Measurements from ENCODE around the gene ZFP92.

ZFP92 gene

DNA sequence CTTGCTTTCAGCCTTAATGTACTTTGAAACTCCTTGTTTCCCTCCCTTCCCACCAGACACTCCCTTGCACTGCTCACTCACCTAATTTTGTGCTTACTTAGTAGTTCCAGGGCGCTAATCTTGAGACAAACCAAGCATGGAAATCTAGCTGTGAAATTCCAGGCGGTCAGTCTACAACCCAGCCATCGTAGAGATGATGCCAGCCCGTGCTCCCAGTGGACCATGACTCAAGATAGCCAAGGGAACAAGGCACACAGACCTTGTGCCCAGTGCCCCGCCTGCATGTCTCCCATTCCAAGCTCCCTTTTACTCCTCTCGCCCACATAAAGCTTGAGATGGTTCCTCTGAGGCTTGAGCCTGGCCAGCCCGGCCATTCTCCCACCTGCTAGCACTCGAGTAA, 23.5 kb downstream of the ZFP92 start:
- in situ Hi-C loops (cut with MboI; ENCODE audit: low sequenced_read_pairs) = no loop called here

DNA sequence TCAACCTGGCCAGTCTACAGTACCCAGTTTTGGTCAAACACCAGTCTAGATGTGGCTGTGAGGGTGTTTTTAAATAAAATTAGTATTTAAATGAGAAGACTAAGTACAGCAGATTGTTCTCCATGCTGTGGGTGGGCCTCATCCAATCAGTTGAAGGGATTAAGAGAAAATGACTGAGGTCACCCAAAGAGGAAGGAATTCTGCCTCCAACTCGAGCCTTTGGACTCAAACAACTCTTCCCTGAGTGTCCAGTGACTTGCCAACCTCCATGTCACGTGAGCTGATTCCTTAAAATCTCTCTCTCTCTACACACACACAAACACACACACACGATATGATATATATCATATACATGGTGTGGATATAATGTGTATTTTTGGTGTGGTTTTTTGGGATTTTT, 24.6 kb downstream of the ZFP92 start:
- in situ Hi-C loops (cut with MboI; ENCODE audit: low sequenced_read_pairs) = no loop called here

DNA sequence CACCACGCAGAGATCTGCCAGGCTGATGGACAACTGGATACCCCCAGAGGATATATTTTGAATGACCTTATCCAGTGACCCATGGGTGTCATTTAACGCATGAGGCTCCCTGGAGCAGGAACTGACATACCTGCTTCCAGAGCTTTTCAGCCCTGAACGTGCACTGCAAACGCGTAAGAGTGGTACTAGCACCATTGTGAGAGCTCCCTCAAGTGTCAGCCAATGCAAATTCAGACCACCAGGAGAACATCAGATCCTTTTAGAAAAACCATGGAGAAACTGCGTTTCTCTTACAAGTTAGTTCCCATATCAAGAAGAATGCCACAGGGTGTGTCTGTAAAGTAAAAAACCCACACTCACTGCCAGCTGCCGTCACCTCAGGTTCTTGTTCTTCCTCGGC, 27.3 kb downstream of the ZFP92 start:
- in situ Hi-C loops (cut with MboI; ENCODE audit: low sequenced_read_pairs) = no loop called here

DNA sequence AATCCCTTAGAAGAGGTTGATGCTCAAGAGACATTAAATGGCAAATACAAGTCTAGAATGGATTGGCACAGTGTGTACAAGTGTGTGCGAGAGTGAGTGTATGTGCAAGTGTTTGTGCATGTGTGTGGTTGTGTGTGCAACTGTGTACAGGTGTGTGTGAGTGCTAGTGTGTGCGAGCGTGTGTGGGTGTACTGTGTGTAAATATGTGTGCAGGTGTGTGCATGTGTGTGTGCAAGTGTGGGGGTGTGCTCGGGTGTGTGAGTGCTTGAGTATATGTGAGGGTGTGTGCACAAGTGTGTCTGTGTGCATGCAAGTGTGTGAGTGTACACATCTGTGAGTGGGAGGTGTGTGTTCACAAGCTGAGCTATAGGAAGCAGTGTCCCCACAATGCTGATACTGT, 28.7 kb downstream of the ZFP92 start:
- in situ Hi-C loops (cut with MboI; ENCODE audit: low sequenced_read_pairs) = no loop called here

GRCh38 chrX:153440556-153441135, 29.4 kb downstream of the ZFP92 start:
- in situ Hi-C loops (cut with MboI; ENCODE audit: low sequenced_read_pairs) = no loop called here

GRCh38 chrX:153441296-153441695, 30.0 kb downstream of the ZFP92 start:
- in situ Hi-C loops (cut with MboI; ENCODE audit: low sequenced_read_pairs) = no loop called here

DNA sequence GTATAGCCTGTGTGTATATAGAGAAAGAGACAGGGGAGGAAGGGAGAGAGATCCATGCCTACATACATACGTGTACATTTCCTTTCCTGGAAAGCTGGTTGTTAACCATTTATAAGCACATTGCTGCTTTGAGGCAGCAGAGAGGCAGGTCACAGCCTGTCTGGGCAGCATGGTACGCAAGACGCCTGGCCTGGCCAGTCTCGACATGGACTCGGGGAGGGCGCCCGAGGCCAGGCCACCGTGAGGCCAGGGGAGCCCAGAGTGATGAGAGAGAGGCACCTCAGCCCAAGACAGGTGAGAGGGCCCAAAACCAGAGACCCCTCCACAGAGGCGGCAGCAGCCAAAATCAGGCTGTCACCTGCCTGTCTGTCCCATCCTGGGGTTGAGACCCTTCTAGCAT, 30.7 kb downstream of the ZFP92 start:
- in situ Hi-C loops (cut with MboI; ENCODE audit: low sequenced_read_pairs) = no loop called here

- in situ Hi-C loops (cut with MboI; ENCODE audit: low sequenced_read_pairs) = no loop called here
Measured at GRCh38 chrX:153442463-153442862, 31.2 kb downstream of the ZFP92 start.

GRCh38 chrX:153443476-153444332, 32.4 kb downstream of the ZFP92 start:
- in situ Hi-C loops (cut with MboI; ENCODE audit: low sequenced_read_pairs) = no loop called here

DNA sequence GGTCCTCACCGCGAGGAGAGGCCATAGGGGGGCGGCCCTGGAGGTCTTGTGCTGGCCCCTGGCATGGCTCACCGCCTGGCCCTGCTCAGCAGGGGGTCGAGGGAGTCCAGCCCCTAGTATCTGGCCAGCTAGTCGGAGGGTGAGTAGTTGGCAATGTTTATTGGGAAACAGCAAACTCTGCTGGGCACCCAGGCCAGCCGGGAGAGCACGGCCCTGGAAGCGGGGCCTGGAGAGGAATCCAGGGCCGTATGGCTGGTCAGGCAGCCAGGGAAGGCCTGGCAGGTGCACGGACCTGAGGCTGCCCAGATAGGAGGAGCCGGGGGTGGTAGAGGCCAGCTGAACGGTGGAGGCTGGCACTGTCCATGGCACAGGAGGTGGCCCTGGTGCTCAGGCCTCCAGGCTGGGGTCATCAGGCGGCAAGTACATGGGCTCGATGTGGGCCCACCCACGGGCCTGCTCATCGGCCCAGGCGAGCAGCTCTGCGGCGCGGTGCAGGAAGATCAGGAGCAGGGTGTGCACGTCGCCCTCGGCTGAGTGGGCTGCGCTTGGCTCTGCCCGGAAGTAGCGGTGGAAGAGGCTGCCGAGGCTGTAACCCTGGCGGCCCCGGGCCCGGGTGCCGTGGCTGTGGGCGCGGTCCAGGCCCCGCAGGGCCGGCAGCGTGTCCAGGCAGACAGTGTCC, 33.2 kb downstream of the ZFP92 start:
- in situ Hi-C loops (cut with MboI; ENCODE audit: low sequenced_read_pairs) = no loop called here

DNA sequence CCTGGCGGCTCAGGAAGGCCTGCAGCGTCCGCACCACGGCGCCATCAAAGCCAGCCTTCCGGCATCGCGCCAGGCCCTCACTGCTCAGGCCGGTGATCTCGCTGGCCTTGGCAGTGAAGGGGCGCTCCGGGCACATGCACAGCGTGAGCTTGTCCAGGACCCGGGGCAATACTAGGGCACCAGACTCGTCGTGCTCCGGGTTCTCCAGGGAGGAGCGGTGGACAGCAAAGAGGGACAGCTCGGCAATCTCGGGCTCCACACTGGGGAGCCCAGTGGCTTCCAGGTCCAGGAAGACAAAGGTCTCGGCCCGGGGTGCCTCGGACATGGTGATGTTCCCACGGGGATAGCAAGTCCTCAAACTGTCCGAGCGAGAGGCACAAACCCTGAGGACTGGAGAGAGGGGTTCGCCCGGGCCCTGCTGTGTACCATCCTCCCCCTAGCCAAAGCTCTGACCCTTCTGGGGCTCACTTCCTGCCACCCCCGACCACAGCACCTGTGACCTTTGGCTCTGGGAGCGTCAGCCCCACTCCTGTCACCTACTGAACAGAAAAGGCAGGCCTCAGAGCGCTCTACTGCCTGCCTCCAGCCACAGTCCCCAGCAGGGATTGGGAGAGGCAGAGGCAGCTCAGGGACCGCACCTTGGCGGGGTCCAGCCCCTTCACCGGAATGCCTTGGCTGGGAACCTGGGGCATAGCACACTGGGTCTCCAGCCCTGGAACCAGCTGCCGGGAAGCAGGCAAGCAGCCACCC, 34.0 kb downstream of the ZFP92 start:
- in situ Hi-C loops (cut with MboI; ENCODE audit: low sequenced_read_pairs) = no loop called here

DNA sequence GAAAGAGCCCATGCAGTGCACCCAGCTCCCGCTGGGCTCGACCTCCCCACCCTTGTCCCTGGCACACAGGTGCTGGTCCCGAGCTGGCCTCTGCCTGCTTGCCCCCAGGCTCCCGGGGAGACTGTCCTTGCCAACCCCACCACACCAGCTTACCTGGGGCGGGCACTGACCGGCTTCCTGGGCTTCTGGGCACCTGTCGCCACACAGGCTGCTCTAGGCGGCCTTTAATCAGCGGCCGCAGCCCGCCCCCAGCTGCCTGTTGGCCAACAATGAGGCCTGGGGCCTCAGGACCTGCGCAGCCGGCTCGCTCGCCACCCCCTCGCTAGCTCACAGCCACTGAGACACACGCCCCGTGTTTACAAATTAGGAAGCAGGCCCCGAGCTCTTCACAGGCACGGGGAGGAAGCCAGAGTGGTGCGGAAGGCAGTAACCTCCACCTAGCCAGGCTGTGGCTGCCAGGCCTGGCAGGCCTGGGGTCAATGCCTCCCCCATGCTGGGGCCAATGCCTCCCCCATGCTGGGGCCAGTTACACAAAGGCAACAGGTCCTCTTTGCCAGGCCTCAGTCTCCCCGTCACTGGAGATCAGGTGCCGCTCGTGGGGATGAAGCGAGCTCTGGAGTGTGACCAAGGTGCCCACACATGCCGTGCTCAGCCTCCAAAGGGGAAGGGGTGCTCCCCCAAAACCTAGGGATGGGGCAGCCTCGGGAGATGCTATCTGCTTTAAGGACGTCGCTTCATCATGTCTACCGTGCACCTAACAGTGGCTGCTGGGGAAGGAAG, 34.8 kb downstream of the ZFP92 start, which contains the start of gene TREX2:
Gene TREX2 (minus strand): TSS at position 201 of the 780 bp plus-strand sequence. CDS start 626 bp downstream, outside the sequence.
- in situ Hi-C loops (cut with MboI; ENCODE audit: low sequenced_read_pairs) = no loop called here

DNA sequence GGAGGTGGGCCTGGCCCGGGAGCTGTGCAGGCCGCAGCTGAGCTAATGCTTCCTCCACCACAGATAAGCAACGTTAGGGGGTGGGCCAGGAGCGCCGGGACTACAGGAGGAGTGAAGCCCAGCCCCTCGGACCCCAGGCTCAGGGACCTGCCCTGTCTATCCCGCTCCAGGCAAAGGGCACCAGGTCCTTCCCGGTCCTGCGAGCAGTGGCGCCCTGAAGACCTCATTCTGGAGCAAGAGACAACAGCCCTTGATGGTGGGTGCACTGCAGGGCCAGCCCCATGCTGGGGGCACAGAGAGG, 35.3 kb downstream of the ZFP92 start:
- in situ Hi-C loops (cut with MboI; ENCODE audit: low sequenced_read_pairs) = no loop called here

DNA sequence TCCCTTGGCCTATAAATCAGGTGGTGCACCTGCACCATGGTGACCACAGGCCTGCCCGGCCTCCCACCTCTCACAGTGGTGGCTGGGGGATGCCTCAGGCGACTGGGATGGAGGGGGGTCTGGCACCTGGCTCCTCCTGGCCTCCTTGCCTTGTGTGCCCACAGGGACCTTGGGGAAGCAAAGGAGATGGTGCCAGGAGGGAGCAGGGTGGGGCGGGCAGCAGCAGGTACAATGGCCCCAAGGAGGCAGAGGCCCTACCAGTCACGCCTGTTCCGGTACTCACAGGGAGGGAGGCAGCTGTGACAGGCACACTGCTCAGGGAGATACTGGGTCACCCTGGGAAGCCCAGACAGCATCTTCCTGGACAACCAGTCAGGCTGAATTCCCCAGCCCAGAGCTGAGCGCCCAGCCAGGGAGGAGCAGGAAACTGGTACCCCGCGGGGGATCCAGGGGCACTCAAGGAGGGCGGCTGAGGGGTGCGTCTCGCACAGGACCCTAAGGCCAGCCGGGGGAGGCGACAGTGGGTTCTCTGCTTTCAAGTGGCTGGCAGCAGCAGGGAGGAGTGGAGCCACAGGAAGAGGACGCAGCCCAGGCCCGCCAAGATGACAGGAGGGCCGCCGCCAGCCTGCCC, 35.8 kb downstream of the ZFP92 start:
- in situ Hi-C loops (cut with MboI; ENCODE audit: low sequenced_read_pairs) = no loop called here

GRCh38 chrX:153447581-153447960, 36.3 kb downstream of the ZFP92 start:
- in situ Hi-C loops (cut with MboI; ENCODE audit: low sequenced_read_pairs) = no loop called here

DNA sequence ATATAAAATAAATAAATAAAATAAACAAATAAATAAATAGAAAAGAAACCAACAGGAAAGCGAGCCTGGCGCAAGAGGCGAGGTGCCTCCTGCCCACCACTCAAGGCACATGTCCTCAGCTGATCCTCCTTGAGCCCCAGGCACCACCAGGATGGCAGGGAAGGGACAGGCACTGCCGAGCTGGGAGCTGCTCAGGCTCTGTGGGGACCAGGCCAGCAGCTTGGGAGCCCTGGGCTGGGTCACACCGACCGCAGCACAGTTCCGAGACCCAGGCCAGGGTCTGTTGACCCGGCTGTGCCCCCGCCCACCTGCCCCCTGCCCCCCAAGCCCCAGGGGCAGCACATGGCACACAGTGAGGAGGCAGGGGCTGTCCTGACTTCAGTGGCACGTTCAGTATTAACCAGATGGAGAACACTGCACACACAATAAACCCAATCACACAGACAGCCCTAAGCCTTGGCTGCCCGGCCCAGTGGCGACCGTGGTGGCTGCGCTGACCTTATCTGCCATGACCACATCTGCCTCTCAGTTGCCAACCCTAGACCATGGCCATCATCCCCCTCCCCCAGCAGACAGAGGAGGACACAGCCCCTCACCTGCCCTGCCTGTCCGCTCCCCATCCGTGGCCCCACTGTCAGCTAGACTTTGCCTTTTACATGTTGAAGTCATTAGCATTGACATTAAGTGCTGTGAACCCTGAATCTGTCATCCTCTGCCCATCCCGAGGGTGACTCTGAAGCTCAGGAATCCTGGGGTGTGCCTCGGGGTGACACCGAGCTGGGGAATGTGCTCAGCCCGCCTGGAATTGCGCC, 37.5 kb downstream of the ZFP92 start:
- in situ Hi-C loops (cut with MboI; ENCODE audit: low sequenced_read_pairs) = no loop called here

DNA sequence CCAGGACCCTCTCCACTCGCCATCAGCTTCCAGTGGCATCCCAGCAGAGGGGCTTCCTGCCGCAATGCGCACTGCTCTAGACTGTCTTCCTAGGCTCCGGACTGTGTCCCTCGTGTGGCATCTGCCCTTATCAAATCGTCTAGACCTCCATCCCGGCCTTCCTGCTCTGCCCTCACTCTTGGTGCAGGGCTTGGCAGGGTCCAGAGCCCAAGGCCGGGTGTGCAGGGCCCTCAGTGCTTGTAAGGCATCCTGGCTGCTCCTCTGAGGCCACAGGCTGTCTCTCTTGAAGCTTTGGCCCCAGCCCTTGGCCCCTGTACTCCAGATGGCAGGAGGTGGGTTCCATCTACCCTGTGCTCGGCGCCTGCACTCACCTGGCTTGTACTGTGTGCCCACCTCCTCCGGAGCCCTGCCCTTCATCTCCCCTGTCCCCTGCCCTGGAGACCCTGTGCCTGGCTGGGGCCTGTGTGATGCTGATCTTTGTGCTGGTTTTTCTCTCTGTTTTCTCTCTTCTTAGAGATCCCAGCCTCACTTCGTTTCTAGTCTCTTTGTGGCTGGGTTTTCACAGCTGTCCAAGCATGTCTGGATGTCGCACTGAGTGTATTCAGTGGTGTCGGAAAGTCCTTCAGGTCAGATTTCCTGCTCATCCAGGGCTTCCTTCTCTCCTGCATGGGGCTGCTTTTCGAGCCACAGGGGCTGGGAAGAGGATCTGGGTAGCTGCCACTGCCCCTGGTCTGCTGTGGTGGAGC, 38.3 kb downstream of the ZFP92 start:
- in situ Hi-C loops (cut with MboI; ENCODE audit: low sequenced_read_pairs) = no loop called here

GRCh38 chrX:153450114-153450948, 39.1 kb downstream of the ZFP92 start:
- in situ Hi-C loops (cut with MboI; ENCODE audit: low sequenced_read_pairs) = no loop called here
